ENCODE measurements around the gene MRPL27. TPM values are rescaled to one million over a fixed set of nuclear protein-coding genes. Genes with fewer than 3 reads are reported as not detected.
A peak's percentile ranks its signal among the peaks of the same experiment; 100 is the strongest.

The MRPL27 gene
- total RNA-seq, 1 experiment from 2014 or later: 106 TPM

DNA sequence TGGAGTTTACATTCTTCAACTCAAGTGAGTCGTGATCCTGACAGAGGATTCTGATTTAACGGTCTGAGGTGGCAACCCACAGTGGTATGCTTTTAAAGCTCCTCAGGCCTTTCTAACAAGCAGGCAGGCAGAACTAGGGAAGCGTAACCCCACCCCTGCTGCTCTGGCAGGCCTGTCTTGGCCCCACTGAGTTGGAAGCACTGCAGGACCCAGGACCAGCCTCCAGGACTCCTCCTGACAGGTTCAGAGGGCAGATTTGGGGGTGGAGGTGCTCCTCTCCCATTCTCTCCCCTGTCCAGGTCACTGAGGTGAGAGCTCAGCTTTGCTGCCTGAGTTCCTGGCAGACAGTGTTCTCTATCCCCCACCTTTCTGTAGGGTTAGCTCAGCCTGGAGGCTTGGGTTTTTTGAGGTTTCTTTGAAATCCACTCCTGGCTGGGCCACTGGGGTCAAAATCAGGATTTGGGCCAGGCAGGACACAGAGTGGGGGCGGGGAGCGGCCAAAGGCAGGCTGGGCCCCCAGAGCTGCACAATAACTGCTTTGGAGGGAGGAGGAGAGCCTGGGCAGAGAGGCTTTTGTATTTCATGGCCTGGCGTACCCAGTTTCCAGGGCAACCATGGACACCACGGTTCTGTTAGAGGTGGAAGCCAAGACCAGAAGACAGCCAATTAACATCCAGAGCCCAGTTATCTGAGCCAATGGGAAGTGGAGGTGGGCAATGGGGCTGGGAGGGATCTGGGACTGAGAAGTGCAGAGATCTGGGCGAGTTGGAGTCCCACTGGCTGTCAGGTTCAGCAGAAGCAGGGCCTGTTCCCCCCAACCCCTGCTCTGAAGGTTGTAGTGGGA lies 9.5 kb downstream of the MRPL27 start:
- no TSS peak for BruUV-seq (replicated peaks)
- peak; percentile 31 for ATAC-seq
- H3K36me3 ChIP-seq (ENCODE audit: control insufficient read depth in 1 of 2, insufficient read depth in 2 of 2, low read length in 2 of 2): peaks cover 33 to 39% of the 10 kb centered on the region in 2 experiments; a peak in 3 of 4 replicates
- no peak overlapping the region for H2AFZ ChIP-seq (ENCODE audit: low read depth, low read length, poor library complexity, severe bottlenecking)
- H3K27me3 ChIP-seq (ENCODE audit: insufficient read depth, low read length): no peaks in the 10 kb centered on the region
- intact Hi-C loops (cut with micrococcal nuclease): no loop called here
- ChIA-PET POLR2A (interaction anchor here (1.2 to 2.7 kb wide), 3 partner anchors 16 to 116 kb away, joined by 4 to 12 read pairs (median 9); partner anchors contain the start of genes LRRC59 and RSAD1), CTCF (interaction anchor here (1.2 to 3.6 kb wide), 4 partner anchors 10 to 116 kb away, joined by 3 to 33 read pairs (median 6); partner anchors contain the start of genes EME1, LRRC59, MRPL27 and RSAD1), RAD21 (ENCODE audit: low non-redundant PET in 1 of 2, low total read pairs in 2 of 2, uncharacterized antibody in 2 of 2, unreplicated experiment in 2 of 2) (no interaction called here)
- H3K4me2 ChIP-seq (ENCODE audit: low read length): no peak overlapping the region
- H3K4me3 ChIP-seq (replicated peaks in 1 of 2; ENCODE audit: low read depth in 1 of 2, low read length in 2 of 2): no peak overlapping the region
- peaks cover 2% of the 10 kb centered on the region; the same call in 1 of the 2 replicates for H3K79me2 ChIP-seq (ENCODE audit: insufficient read depth, low read length)
- no peaks in the 10 kb centered on the region for H3K9me3 ChIP-seq (ENCODE audit: control insufficient read depth in 1 of 2, insufficient read depth in 1 of 2, low read depth in 1 of 2, low read length in 2 of 2)
- H3K9me2 ChIP-seq (ENCODE audit: insufficient read depth): no peaks in the 10 kb centered on the region
- no peak overlapping the region for H3K27ac ChIP-seq (ENCODE audit: low read depth, low read length)
- TF ChIP-seq EZH2 (IDR thresholded peaks at IDR 0.05) (no peak), YY1 (IDR thresholded peaks at IDR 0.05; ENCODE audit: extremely low read depth, insufficient replicate concordance, low read depth, low read length) (no peak), EZH2phosphoT487 (IDR thresholded peaks at IDR 0.05; ENCODE audit: borderline replicate concordance) (no peak), POLR2AphosphoS5 (IDR thresholded peaks at IDR 0.05; ENCODE audit: low read depth, low read length) (no peak), ZNF274 (IDR thresholded peaks at IDR 0.05; ENCODE audit: low read depth, low read length) (no peak)
- TF ChIP-seq, protein P1, sequence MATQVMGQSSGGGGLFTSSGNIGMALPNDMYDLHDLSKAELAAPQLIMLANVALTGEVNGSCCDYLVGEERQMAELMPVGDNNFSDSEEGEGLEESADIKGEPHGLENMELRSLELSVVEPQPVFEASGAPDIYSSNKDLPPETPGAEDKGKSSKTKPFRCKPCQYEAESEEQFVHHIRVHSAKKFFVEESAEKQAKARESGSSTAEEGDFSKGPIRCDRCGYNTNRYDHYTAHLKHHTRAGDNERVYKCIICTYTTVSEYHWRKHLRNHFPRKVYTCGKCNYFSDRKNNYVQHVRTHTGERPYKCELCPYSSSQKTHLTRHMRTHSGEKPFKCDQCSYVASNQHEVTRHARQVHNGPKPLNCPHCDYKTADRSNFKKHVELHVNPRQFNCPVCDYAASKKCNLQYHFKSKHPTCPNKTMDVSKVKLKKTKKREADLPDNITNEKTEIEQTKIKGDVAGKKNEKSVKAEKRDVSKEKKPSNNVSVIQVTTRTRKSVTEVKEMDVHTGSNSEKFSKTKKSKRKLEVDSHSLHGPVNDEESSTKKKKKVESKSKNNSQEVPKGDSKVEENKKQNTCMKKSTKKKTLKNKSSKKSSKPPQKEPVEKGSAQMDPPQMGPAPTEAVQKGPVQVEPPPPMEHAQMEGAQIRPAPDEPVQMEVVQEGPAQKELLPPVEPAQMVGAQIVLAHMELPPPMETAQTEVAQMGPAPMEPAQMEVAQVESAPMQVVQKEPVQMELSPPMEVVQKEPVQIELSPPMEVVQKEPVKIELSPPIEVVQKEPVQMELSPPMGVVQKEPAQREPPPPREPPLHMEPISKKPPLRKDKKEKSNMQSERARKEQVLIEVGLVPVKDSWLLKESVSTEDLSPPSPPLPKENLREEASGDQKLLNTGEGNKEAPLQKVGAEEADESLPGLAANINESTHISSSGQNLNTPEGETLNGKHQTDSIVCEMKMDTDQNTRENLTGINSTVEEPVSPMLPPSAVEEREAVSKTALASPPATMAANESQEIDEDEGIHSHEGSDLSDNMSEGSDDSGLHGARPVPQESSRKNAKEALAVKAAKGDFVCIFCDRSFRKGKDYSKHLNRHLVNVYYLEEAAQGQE (IDR thresholded peaks at IDR 0.05; ENCODE audit: low read depth): no peak
- TF ChIP-seq, protein P2, sequence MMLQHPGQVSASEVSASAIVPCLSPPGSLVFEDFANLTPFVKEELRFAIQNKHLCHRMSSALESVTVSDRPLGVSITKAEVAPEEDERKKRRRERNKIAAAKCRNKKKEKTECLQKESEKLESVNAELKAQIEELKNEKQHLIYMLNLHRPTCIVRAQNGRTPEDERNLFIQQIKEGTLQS (IDR thresholded peaks at IDR 0.05): no peak
- TF ChIP-seq, protein P3, sequence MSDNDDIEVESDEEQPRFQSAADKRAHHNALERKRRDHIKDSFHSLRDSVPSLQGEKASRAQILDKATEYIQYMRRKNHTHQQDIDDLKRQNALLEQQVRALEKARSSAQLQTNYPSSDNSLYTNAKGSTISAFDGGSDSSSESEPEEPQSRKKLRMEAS (IDR thresholded peaks at IDR 0.05): no peak
- no peak for DNase-seq (ENCODE audit: low read depth, low spot score)
- no peaks in the 10 kb centered on the region for H4K20me1 ChIP-seq (ENCODE audit: insufficient read depth)
- H3K4me1 ChIP-seq (ENCODE audit: control insufficient read depth in 1 of 2, insufficient read depth in 2 of 2, low read length in 2 of 2): peaks cover 3 to 8% of the 10 kb centered on the region in 2 experiments; a peak in 2 of 4 replicates
- H3K9ac ChIP-seq (ENCODE audit: low read length): no peak overlapping the region

Measured in HCT116 (cell line).